Epithelial cell of prostate (primary cell): Measurements from ENCODE around the gene RARB.

ENCODE experiments used
- DNase-seq: peaks from one replicate; pipeline ENCODE4 v3.0.0-alpha.2; 2011; ENCODE audit warnings: low read depth, low spot score
- H3K27ac ChIP-seq: fragments of 450-650 bp; 2 replicates; pipeline ENCODE4 v1.5.1; 2017; ENCODE audit warnings: mild to moderate bottlenecking

Gene RARB

GRCh38 chr3:25420885-25421284 lies 7.2 kb upstream of the RARB start:
- H3K27ac ChIP-seq, result peak overlapping the region; percentile 59
- DNase-seq, result no peak

GRCh38 chr3:25421747-25422146 lies 6.3 kb upstream of the RARB start:
- no peak for DNase-seq
- peak overlapping the region; percentile 59 for H3K27ac ChIP-seq

- DNase-seq, result peak; percentile 55
- H3K27ac ChIP-seq, result peak overlapping the region; percentile 73
Observed at GRCh38 chr3:25423780-25424588, 4.1 kb upstream of the RARB start.

DNA sequence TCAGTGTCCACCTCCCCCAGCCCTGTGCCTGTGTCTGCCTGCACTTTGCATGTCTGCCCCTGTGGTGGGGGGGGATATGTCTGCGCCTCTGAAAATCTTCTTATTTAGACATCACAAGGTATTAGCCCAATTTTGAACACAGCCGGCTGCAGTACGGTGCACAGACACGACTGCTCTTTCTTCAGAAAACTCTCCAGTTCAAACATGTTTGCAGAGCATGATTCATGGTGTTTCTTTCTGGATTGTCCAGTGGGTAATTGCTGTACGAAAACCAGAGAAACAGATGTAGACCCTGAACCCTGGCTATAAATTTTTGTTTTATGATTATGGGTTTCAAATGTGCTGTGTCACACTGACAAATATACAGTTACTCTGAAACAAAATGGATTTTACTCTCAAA lies 3.4 kb upstream of the RARB start:
- H3K27ac ChIP-seq, result peak overlapping the region; percentile 73
- DNase-seq, result peak; percentile 66

DNA sequence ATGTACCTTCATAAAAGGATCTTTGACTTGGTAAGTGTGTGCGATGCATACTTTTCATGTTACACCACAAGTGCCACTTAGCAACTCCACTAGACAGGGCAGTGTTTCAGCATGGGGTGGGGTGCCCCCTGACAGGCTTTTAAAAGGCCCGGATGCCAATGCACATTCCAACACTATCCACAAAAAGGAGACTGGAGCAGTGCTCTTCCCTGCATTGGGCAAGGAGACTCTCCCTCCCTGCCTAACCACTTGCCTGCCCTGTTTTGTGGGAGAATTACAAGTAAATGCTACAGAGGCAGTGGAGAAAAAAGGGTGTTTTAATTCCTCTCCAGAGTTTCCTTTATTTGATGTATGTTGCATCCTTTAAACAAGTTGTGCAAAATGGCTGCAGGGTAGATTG lies 1.7 kb upstream of the RARB start:
- peak overlapping the region; percentile 73 for H3K27ac ChIP-seq

DNA sequence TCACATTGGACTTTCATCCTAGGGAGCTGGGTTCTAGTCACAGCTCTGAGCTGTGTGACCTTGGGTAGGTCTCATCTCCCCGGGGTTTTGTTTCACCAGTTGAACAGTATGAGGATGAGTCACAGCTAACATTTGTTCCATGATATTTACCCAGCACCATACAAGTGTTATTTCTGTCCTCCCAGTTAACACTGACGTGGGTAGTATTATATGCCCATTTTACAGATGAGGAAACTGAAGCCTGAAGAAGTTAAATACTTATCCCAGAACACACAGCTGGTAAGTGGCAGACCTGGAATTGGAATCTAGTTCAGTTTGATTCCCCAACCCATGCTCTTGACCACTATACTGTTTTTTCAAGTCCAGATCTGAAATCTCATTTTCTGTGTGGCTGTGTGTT lies 908 bp upstream of the RARB start:
- no peak for DNase-seq
- peak overlapping the region; percentile 73 for H3K27ac ChIP-seq

More for the DNA sequence above, 1.7 kb upstream of the RARB start:
- no peak for DNase-seq

- H3K27ac ChIP-seq, result peak overlapping the region; percentile 73
- no peak for DNase-seq
Observed at GRCh38 chr3:25427563-25427941, 511 bp upstream of the RARB start.

GRCh38 chr3:25428789-25429335 lies 799 bp downstream of the RARB start:
- peak overlapping the region; percentile 73 for H3K27ac ChIP-seq
- DNase-seq, result no peak

DNA sequence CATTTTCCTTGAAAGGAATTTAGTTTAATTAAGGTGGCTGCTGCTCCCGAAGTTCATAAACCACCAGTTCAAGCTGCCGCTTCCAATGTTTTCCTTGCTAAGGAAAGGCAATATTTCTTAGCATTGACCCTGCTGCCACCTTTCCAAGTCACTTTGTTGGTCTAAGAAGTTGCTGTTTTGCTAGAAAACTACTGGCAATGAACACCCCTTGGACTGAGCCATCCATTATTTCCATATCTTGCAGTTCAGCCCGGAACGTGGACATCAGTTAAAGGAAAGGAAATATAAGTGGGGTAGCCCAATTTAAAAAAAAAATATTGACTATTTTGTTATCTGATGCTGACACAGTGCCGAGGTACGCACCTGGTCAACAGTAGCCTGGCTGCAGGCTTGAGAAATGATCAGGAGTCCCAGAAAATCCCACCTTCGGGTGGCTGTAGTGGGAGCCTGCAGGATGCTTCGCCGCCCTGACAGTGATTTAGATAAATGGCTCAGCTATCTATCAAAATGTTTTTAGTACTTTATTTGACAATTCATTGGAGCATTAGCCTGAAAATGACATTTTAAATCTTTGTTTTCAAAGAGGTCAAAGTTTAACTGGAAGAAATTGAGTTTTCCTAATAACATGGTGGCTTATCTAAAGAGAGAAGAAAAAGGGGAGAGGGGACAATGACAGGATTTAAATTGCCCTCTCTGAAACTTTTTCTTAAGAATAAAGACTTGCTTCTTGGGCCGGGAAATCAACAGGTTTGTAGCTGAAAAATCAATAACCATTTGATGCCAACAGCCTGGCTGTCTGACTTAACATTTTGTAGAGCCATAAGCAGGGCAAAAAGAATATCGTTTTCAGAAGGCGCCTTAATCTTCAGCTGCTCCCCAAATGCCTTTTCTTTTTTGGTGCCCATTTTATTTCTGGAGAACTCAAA lies 1.6 kb downstream of the RARB start:
- DNase-seq, result no peak
- peak overlapping the region; percentile 73 for H3K27ac ChIP-seq

DNA sequence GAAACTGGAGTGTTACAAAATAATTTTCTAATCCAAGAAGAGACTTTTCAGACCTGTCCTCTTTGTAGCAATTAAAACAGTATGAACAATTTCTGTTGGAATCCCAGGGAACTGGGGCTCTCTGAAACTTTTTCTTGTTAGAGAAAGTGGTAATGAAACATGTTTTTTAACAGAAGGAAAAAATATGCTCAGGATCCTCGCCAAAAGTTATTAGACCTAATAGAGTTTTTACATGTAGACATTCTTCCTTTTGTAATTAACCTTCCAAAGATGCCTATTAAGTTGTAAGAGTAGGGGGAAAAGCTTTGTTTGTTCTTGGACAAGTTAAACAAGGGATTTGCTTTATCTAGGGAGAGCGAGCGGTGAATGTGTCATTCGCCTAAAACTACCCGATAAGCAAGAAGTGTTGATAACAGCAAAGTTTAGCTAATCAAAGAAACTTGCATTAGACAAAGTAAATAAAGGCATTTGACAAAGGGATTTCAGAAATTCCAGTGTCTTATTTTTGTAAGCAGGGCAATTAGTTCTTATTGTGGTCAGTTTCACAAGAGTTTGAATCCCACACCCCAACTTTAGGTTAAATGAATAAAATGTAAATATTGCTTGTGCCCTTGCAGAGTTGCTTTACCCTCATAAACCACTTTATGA lies 2.3 kb downstream of the RARB start:
- peak overlapping the region; percentile 73 for H3K27ac ChIP-seq
- no peak for DNase-seq

DNA sequence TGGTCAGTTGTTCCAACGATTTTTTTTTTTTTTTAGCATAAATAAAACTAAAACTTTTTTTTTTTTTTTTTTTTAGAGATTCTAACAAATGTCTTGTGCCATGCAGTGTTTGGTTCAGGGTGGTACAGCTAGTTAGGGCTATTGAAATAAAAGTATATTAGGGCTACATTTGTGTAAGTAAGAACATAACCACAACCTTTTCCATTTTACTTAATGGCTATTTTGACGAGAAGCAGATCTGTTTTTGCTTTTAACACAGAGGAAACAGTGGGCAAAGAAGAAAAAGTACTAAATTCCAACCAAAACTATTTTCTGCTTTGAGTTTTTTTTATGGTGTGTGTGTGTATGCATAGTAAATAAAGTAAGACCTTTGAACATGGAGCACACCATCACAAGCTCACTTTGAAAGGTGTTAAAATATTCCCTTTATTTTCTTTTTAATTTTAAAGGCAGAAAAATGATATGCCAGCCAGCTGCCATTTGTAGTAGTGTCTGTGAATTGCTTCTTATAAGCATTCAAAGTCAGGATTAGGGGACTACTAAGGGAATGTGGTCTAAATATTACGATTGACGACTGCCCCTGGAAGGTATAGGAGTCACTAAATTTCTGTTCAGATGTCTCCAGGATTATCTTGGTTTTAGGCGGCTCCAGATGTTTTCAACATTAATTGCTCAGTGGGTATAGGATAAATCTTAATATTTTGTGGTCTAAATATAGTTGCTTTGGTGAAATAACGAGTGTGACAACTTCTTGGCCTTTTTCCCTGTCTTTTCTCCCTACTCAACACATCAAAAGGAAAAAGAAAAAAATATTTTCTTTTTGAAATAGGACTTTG lies 3.1 kb downstream of the RARB start:
- DNase-seq, result no peak
- H3K27ac ChIP-seq, result peak overlapping the region; percentile 73

DNA sequence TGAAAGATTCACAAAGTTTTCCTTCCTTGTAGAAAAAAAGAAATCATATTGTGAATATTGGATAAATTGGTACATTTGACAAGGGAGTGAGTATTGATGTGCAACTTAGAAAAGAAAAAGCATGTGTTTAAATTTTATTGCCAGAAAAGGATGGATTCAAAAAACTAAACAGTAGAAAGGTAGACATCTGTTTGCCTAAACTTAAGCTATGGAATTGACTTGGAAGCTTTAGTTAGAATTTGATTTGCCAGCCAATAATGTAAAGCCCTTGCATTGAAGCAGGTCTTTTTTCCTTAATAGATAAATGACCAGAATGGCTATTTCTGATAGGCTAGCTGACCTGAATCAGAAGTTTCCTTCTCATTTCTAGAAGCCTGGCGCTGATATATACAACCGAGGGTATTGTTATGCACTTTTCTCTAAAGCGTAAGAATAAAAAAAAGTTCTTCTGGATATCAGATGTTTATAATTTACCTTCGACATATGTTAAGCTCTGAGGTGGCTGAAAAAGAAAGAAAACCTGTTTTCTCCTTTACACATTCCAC lies 4.2 kb downstream of the RARB start:
- no peak overlapping the region for H3K27ac ChIP-seq
- no peak for DNase-seq

- no peak overlapping the region for H3K27ac ChIP-seq
- DNase-seq, result no peak
Observed at GRCh38 chr3:25433106-25433505, 5.0 kb downstream of the RARB start.

DNA sequence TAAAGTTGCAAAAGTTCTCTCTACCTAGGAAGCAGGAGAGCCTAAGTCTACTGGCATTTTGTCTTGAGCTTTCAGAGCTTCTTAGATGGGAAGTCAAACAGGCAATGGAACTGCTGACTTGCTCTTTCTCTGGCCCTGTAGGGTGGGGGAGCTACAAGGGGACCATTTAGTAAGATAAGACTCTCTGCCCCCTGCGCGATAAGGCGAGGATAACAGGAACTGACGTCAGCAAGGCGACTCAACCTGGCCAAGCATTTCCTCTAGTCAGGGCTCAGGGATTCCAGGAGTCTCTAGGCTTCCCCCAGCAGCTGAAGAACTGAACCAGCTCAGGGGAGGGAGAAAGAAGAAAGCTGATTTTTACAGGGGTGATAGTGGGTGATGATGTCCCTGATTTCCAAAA lies 5.8 kb downstream of the RARB start:
- H3K27ac ChIP-seq, result no peak overlapping the region
- no peak for DNase-seq

GRCh38 chr3:25437953-25438352 lies 9.9 kb downstream of the RARB start:
- H3K27ac ChIP-seq, result no peak overlapping the region
- no peak for DNase-seq

- no peak for DNase-seq
- no peak overlapping the region for H3K27ac ChIP-seq
Observed at GRCh38 chr3:25438791-25439555, 10.9 kb downstream of the RARB start.

- DNase-seq, result no peak
- H3K27ac ChIP-seq, result no peak overlapping the region
Observed at GRCh38 chr3:25441234-25441856, 13.3 kb downstream of the RARB start.

GRCh38 chr3:25442486-25442885 lies 14.4 kb downstream of the RARB start:
- no peak overlapping the region for H3K27ac ChIP-seq
- no peak for DNase-seq
